ENCODE measurements around the gene PIGW.

The PIGW gene

GRCh38 chr17:36512641-36513040 lies 22.1 kb upstream of the PIGW start:
- TF ChIP-seq CTCF (IDR thresholded peaks at IDR 0.05), result no peak
- no peak overlapping the region for H3K27ac ChIP-seq
- H3K9ac ChIP-seq, result no peak overlapping the region
- no peak overlapping the region for H3K4me3 ChIP-seq (ENCODE audit: low read depth, low read length)
- no peak overlapping the region for H3K4me2 ChIP-seq (ENCODE audit: low read length)
- H3K4me1 ChIP-seq, result no peaks in the 10 kb centered on the region
- no peak overlapping the region for H2AFZ ChIP-seq
- no peaks in the 10 kb centered on the region for H3K79me2 ChIP-seq
- H3K27me3 ChIP-seq (ENCODE audit: control insufficient read depth, insufficient read depth, low read length), result no peaks in the 10 kb centered on the region
- H3K9me3 ChIP-seq (ENCODE audit: control insufficient read depth, low read length), result no peaks in the 10 kb centered on the region
- H3K36me3 ChIP-seq (ENCODE audit: control insufficient read depth, insufficient read depth, low read length), result no peaks in the 10 kb centered on the region

- Histone ChIP-seq H3K27me3 (ENCODE audit: control insufficient read depth, insufficient read depth, low read length) (no peaks in the 10 kb centered on the region), H3K9ac (no peak overlapping the region), H3K79me2 (no peaks in the 10 kb centered on the region), H3K4me1 (no peaks in the 10 kb centered on the region), H3K9me3 (ENCODE audit: control insufficient read depth, low read length) (no peaks in the 10 kb centered on the region), H3K4me2 (ENCODE audit: low read length) (no peak overlapping the region), H3K4me3 (ENCODE audit: low read depth, low read length) (no peak overlapping the region), H3K36me3 (ENCODE audit: control insufficient read depth, insufficient read depth, low read length) (no peaks in the 10 kb centered on the region), H3K27ac (no peak overlapping the region), H2AFZ (no peak overlapping the region)
- TF ChIP-seq CTCF (IDR thresholded peaks at IDR 0.05), result no peak
Measured at GRCh38 chr17:36514856-36515255, 19.9 kb upstream of the PIGW start.

- Histone ChIP-seq H3K4me1 (no peaks in the 10 kb centered on the region), H2AFZ (no peak overlapping the region), H3K79me2 (no peaks in the 10 kb centered on the region), H3K9ac (no peak overlapping the region), H3K4me3 (ENCODE audit: low read depth, low read length) (no peak overlapping the region), H3K27ac (no peak overlapping the region), H3K27me3 (ENCODE audit: control insufficient read depth, insufficient read depth, low read length) (no peaks in the 10 kb centered on the region), H3K9me3 (ENCODE audit: control insufficient read depth, low read length) (no peaks in the 10 kb centered on the region), H3K4me2 (ENCODE audit: low read length) (no peak overlapping the region), H3K36me3 (ENCODE audit: control insufficient read depth, insufficient read depth, low read length) (no peaks in the 10 kb centered on the region)
- TF ChIP-seq CTCF (IDR thresholded peaks at IDR 0.05), result no peak
Measured at GRCh38 chr17:36515837-36516236, 18.9 kb upstream of the PIGW start.

GRCh38 chr17:36523113-36523512 lies 11.7 kb upstream of the PIGW start:
- Histone ChIP-seq H3K9ac (no peak overlapping the region), H3K4me2 (ENCODE audit: low read length) (no peak overlapping the region), H3K79me2 (no peaks in the 10 kb centered on the region), H3K36me3 (ENCODE audit: control insufficient read depth, insufficient read depth, low read length) (no peaks in the 10 kb centered on the region), H3K27me3 (ENCODE audit: control insufficient read depth, insufficient read depth, low read length) (no peaks in the 10 kb centered on the region), H3K9me3 (ENCODE audit: control insufficient read depth, low read length) (no peaks in the 10 kb centered on the region), H3K4me3 (ENCODE audit: low read depth, low read length) (no peak overlapping the region), H2AFZ (no peak overlapping the region), H3K27ac (no peak overlapping the region), H3K4me1 (no peaks in the 10 kb centered on the region)
- TF ChIP-seq CTCF (IDR thresholded peaks at IDR 0.05), result no peak

GRCh38 chr17:36524428-36524876 lies 10.3 kb upstream of the PIGW start:
- H3K36me3 ChIP-seq (ENCODE audit: control insufficient read depth, insufficient read depth, low read length), result no peaks in the 10 kb centered on the region

More at GRCh38 chr17:36524428-36524876, 10.3 kb upstream of the PIGW start:
- no peaks in the 10 kb centered on the region for H3K4me1 ChIP-seq
- H3K9me3 ChIP-seq (ENCODE audit: control insufficient read depth, low read length), result no peaks in the 10 kb centered on the region
- no peak overlapping the region for H3K9ac ChIP-seq
- H3K4me3 ChIP-seq (ENCODE audit: low read depth, low read length), result no peak overlapping the region
- no peak overlapping the region for H3K4me2 ChIP-seq (ENCODE audit: low read length)
- TF ChIP-seq CTCF (IDR thresholded peaks at IDR 0.05), result no peak
- no peak overlapping the region for H2AFZ ChIP-seq
- H3K79me2 ChIP-seq, result no peaks in the 10 kb centered on the region
- no peaks in the 10 kb centered on the region for H3K27me3 ChIP-seq (ENCODE audit: control insufficient read depth, insufficient read depth, low read length)
- no peak overlapping the region for H3K27ac ChIP-seq

Measured in parathyroid adenoma (tissue), 2 donors.